NCI-H2081 treated with DMSO at 0.1 percent for 48 hours (cell line): Measurements from ENCODE around the gene AKT1S1.
"Not testable (repeated sequence)": the region's sequence is repeated elsewhere in the genome, so short reads cannot be mapped to it uniquely, and the experiment has no call there.

Source experiments
- DNase-seq: peaks from one replicate; lab custom pipeline; 2025; lab: John Stamatoyannopoulos, UW

Gene AKT1S1

GRCh38 chr19:49836176-49837008 is 40.8 kb downstream of the AKT1S1 start:
- no peak for DNase-seq

DNA sequence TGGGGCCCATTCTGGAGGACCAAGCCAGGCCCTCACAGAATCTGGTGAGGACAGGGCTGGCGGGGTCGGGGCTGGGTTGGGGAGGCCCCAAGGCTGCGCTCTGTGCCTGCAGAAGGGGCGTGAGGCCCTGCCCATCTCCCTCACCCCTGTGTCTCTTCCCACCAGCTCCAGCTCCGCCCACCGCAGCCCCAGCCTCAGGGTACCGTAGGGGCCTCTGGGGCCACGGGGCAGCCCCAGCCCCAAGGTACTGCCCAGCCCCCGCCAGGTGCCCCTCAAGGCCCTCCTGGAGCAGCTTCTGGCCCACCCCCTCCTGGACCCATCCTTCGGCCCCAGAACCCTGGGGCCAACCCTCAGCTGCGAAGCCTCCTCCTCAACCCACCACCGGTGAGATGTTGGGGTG is 41.6 kb downstream of the AKT1S1 start:
- DNase-seq: no peak

DNA sequence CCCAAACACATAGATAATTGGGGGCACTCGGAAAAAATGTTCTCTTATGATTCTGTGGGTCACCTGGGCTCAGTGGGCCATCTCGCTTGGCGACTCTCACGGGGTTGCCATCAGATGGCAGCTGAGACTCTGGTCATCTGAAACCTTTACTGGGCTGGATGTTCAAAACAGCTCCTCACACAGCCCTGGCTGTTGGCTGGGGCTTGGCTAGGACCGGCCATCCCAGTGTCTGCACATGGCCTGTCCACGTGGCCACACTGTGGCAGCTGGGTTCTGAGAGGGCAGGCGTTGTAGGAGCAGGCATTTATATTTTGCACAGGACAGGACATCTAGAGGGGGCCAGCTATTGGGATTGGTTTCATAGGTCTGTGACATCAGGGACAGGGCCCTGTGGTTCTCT is 43.6 kb downstream of the AKT1S1 start:
- DNase-seq: no peak

- DNase-seq: no peak
Measured at GRCh38 chr19:49832556-49832955, 44.6 kb downstream of the AKT1S1 start.

DNA sequence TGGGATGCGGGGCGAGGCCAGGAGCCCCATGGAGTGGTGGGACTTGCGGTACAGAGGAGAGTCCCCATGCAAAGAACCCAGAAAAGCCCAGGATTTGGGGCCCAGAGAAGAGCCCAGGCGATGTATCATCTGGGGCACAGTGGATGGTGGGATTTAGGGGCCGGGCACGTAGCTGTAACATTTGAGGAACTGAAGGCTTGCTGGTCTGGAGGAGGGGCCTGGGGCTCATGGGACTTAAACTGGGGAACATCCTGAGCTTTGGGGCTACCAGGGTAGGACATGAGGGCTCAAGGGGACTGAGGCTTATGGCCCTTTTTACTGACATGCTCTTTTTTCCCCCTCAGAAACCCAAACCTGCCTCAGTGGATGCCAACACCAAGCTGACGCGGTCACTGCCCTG is 45.6 kb downstream of the AKT1S1 start:
- DNase-seq: no peak

- DNase-seq: no peak
Measured at GRCh38 chr19:49830766-49831165, 46.4 kb downstream of the AKT1S1 start.

GRCh38 chr19:49829721-49830120 is 47.4 kb downstream of the AKT1S1 start:
- no peak for DNase-seq

GRCh38 chr19:49829200-49829599 is 48.0 kb downstream of the AKT1S1 start:
- no peak for DNase-seq

- no peak for DNase-seq
Measured at GRCh38 chr19:49827034-49827433, 50.1 kb downstream of the AKT1S1 start.

- no peak for DNase-seq
Measured at GRCh38 chr19:49824662-49825061, 52.5 kb downstream of the AKT1S1 start.

DNA sequence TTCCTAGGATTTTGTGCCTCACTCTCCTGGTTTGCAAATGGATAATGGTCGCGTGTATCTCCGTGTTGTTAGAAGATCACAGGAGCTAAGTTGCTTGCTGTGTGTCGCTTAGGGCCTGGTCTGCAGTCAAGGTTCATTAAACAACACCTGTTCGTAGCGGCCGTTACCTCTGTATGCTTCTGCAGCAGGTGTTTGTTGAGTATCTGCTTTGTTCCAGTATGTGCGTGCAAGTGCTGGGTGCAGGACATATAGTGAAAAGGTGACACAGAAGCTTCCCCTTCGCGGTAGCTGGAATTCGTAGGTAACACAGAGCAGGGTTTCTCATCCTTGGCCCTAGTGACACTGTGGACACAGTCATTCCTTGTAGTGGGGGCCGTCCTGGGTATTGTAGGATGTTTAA is 53.7 kb downstream of the AKT1S1 start:
- DNase-seq: peak; percentile 33

GRCh38 chr19:49820125-49820524 is 57.0 kb downstream of the AKT1S1 start:
- DNase-seq: no peak

GRCh38 chr19:49819452-49820115 is 57.6 kb downstream of the AKT1S1 start:
- DNase-seq: not testable (repeated sequence)
